HCT116 (cell line): ENCODE results near the gene PCDH1. TPM values are rescaled to one million over a fixed set of nuclear protein-coding genes. Genes with fewer than 3 reads are reported as not detected.

Source experiments
- ATAC-seq: fragments of 200-7000 bp; cut with Tn5 transposase; 2 replicates; pipeline ENCODE4 v1.9.1; 2020; ENCODE audit warnings: mild to moderate bottlenecking, moderate library complexity
- BruUV-seq: library from RNA; stranded (reverse); fragments of 400-500 nt; replicated peaks from 2 replicates; lab custom pipeline; 2021; lab: Mats Ljungman, UMichigan
- CTCF ChIA-PET: fragments of 300-600 bp; sonication (Branson Sonifier 250); formaldehyde crosslinking; loops from one replicate; lab custom pipeline; 2021; ENCODE audit warnings: antibody characterized with exemption; lab: Charles Lee
- POLR2A ChIA-PET: fragments of 300-600, 350-600 bp; sonication (Branson Sonifier 250); formaldehyde crosslinking; loops from one replicate; lab custom pipeline; 2021; ENCODE audit warnings: antibody characterized with exemption; lab: Charles Lee
- RAD21 ChIA-PET, 2 experiments: fragments of 300-600 bp; sonication (Branson Sonifier 250); formaldehyde crosslinking; loops; one replicate each; lab custom pipeline; 2023; ENCODE audit warnings: low total read pairs in 2 of 2; ENCODE audit not compliant: uncharacterized antibody in 2 of 2, unreplicated experiment in 2 of 2, low non-redundant PET in 1 of 2; lab: Charles Lee
- DNase-seq: peaks from one replicate; pipeline ENCODE4 v3.0.0-alpha.2; 2010; ENCODE audit warnings: low read depth, low spot score
- H2AFZ ChIP-seq: fragments of 200-600 bp; shearing (Covaris generic), sonication (generic); 2 replicates; pipeline ENCODE4 v1.6.1; 2017; ENCODE audit warnings: low read depth, mixed run types, mixed read lengths, antibody characterized with exemption, low read length; ENCODE audit not compliant: poor library complexity, severe bottlenecking
- H3K27ac ChIP-seq: 2 replicates; pipeline ENCODE4 v1.5.1; 2012; ENCODE audit warnings: low read depth, low read length
- H3K27me3 ChIP-seq: fragments of 200-600 bp; sonication (generic); 2 replicates; pipeline ENCODE4 v1.6.1; 2016; ENCODE audit warnings: mixed run types, low read length, mixed read lengths; ENCODE audit not compliant: insufficient read depth
- H3K36me3 ChIP-seq, 2 experiments: fragments of 200-500 bp in 1 of 2; fragments of 200-600 bp in 1 of 2; sonication (Bioruptor generic) in 1 of 2; sonication (generic) in 1 of 2; 2 replicates each; pipeline versions ENCODE4 v1.5.1 to v1.6.1; 2014 to 2016; ENCODE audit warnings: low read length in 2 of 2, inconsistent platforms in 1 of 2, mixed read lengths in 1 of 2, mixed run types in 1 of 2; ENCODE audit not compliant: insufficient read depth in 2 of 2, control insufficient read depth in 1 of 2
- H3K4me1 ChIP-seq, 2 experiments: fragments of 200-600 bp in 1 of 2; sonication (generic) in 1 of 2; 2 replicates each; pipeline versions ENCODE4 v1.5.1 to v1.6.1; 2012 to 2017; ENCODE audit warnings: low read length in 2 of 2, inconsistent platforms in 1 of 2, mild to moderate bottlenecking in 1 of 2, mixed read lengths in 1 of 2, mixed run types in 1 of 2, moderate library complexity in 1 of 2; ENCODE audit not compliant: insufficient read depth in 2 of 2, control insufficient read depth in 1 of 2
- H3K4me2 ChIP-seq: fragments of 200-600 bp; sonication (generic); 2 replicates; pipeline ENCODE4 v1.6.1; 2017; ENCODE audit warnings: mixed run types, low read length, mixed read lengths
- H3K4me3 ChIP-seq, 2 experiments: fragments of 200-600 bp in 1 of 2; sonication (generic) in 1 of 2; replicated peaks in 1 of 2; 2 replicates each; pipeline ENCODE4 v1.5.1; 2011 to 2016; ENCODE audit warnings: low read length in 2 of 2, control low read depth in 1 of 2, low read depth in 1 of 2, mild to moderate bottlenecking in 1 of 2, mixed read lengths in 1 of 2, mixed run types in 1 of 2
- H3K79me2 ChIP-seq: fragments of 200-600 bp; sonication (generic); 2 replicates; pipeline ENCODE4 v1.6.1; 2017; ENCODE audit warnings: mild to moderate bottlenecking, mixed run types, low read length, moderate library complexity, mixed read lengths; ENCODE audit not compliant: insufficient read depth
- H3K9ac ChIP-seq: fragments of 200-600 bp; sonication (generic); 2 replicates; pipeline ENCODE4 v1.6.1; 2016; ENCODE audit warnings: low read length, mixed read lengths
- H3K9me2 ChIP-seq: fragments of 200-600 bp; sonication (generic), shearing (Covaris generic); 2 replicates; pipeline ENCODE4 v1.6.1; 2017; ENCODE audit warnings: mixed run types, mild to moderate bottlenecking, moderate library complexity; ENCODE audit not compliant: insufficient read depth
- H3K9me3 ChIP-seq, 2 experiments: fragments of 200-500 bp in 1 of 2; fragments of 200-600 bp in 1 of 2; sonication (Bioruptor generic) in 1 of 2; sonication (generic) in 1 of 2; 2 replicates each; pipeline ENCODE4 v1.6.1; 2014 to 2017; ENCODE audit warnings: low read length in 2 of 2, mixed read lengths in 2 of 2, inconsistent platforms in 1 of 2, low read depth in 1 of 2, mild to moderate bottlenecking in 1 of 2, mixed run types in 1 of 2, moderate library complexity in 1 of 2; ENCODE audit not compliant: control insufficient read depth in 1 of 2, insufficient read depth in 1 of 2
- H4K20me1 ChIP-seq: fragments of 200-600 bp; sonication (generic), shearing (Covaris generic); 2 replicates; pipeline ENCODE4 v1.6.1; 2017; ENCODE audit warnings: mixed run types, mild to moderate bottlenecking, moderate library complexity; ENCODE audit not compliant: insufficient read depth
- ATF3 ChIP-seq: IDR thresholded peaks from 2 replicates; pipeline ENCODE4 v1.6.1; 2012
- CBX3 ChIP-seq: IDR thresholded peaks from 2 replicates; pipeline ENCODE4 v1.6.1; 2012; ENCODE audit warnings: low read depth
- CEBPB ChIP-seq: IDR thresholded peaks from 2 replicates; pipeline ENCODE4 v1.6.1; 2012; ENCODE audit warnings: low read depth
- CTCF ChIP-seq, 3 experiments: fragments of 200-600 bp in 1 of 3; sonication (generic) in 1 of 3; IDR thresholded peaks in 2 of 3; conservative IDR thresholded peaks in 1 of 3; 2 replicates each; pipeline ENCODE4 v1.5.1; 2012 to 2017; ENCODE audit warnings: low read depth in 2 of 3, low read length in 2 of 3, antibody characterized with exemption in 1 of 3, borderline replicate concordance in 1 of 3, control low read depth in 1 of 3, mild to moderate bottlenecking in 1 of 3, mixed read lengths in 1 of 3, mixed run types in 1 of 3, moderate library complexity in 1 of 3; ENCODE audit not compliant: insufficient read depth in 1 of 3
- EGR1 ChIP-seq: IDR thresholded peaks from 2 replicates; pipeline ENCODE4 v1.6.1; 2012; ENCODE audit warnings: low read depth
- ELF1 ChIP-seq: IDR thresholded peaks from 2 replicates; pipeline ENCODE4 v1.6.1; 2012; ENCODE audit warnings: low read depth, borderline replicate concordance
- EZH2phosphoT487 ChIP-seq: fragments of 200-600 bp; IDR thresholded peaks from 2 replicates; pipeline ENCODE4 v1.6.1; 2018; ENCODE audit warnings: antibody characterized with exemption, borderline replicate concordance
- FOSL1 ChIP-seq: IDR thresholded peaks from 2 replicates; pipeline ENCODE4 v1.6.1; 2012; ENCODE audit warnings: low read depth
- MAX ChIP-seq: IDR thresholded peaks from 2 replicates; pipeline ENCODE4 v1.6.1; 2012
- POLR2A ChIP-seq: IDR thresholded peaks from 2 replicates; pipeline ENCODE4 v1.7.0; 2011; ENCODE audit warnings: borderline replicate concordance; ENCODE audit not compliant: insufficient read depth, insufficient read length; ENCODE audit errors: extremely low read depth
- RAD21 ChIP-seq: IDR thresholded peaks from 2 replicates; pipeline ENCODE4 v1.6.1; 2012; ENCODE audit warnings: low read depth, mild to moderate bottlenecking
- REST ChIP-seq: IDR thresholded peaks from 2 replicates; pipeline ENCODE4 v1.6.1; 2012; ENCODE audit warnings: low read depth
- SP1 ChIP-seq: IDR thresholded peaks from 2 replicates; pipeline ENCODE4 v1.6.1; 2012; ENCODE audit warnings: low read depth
- TCF7L2 ChIP-seq: IDR thresholded peaks from 2 replicates; pipeline ENCODE4 v1.7.0; 2011; ENCODE audit warnings: borderline replicate concordance, inconsistent platforms; ENCODE audit not compliant: insufficient read depth, insufficient read length; ENCODE audit errors: extremely low read depth
- YY1 ChIP-seq: IDR thresholded peaks from 2 replicates; pipeline ENCODE4 v1.6.1; 2011; ENCODE audit warnings: low read length, low read depth, moderate library complexity, mild to moderate bottlenecking; ENCODE audit not compliant: insufficient replicate concordance; ENCODE audit errors: extremely low read depth
- ZBTB33 ChIP-seq: IDR thresholded peaks from 2 replicates; pipeline ENCODE4 v1.6.1; 2011; ENCODE audit warnings: mild to moderate bottlenecking, low read length, moderate library complexity; ENCODE audit not compliant: insufficient replicate concordance; ENCODE audit errors: extremely low read depth
- ZFX ChIP-seq: fragments of 450-650 bp; IDR thresholded peaks from 2 replicates; pipeline ENCODE4 v1.6.1; 2017
- intact Hi-C: fragments of 100-400 bp; cut with micrococcal nuclease; formaldehyde crosslinking; loops from 2 replicates; pipeline ENCODE4 v1.10.0; 2022
- total RNA-seq: library from RNA; stranded (reverse); gene quantifications from one replicate; pipeline ENCODE4 v1.2.1, GENCODE V29; 2021; ENCODE audit not compliant: unreplicated experiment

Gene PCDH1
- total RNA-seq, 1 experiment from 2014 or later = 24.2 TPM

- Histone ChIP-seq H3K9me3 (no peaks in the 10 kb centered on the region), H3K4me3 (no peak overlapping the region), H3K4me1 (peaks cover 0 to 7% of the 10 kb centered on the region in 2 experiments; a peak in 1 of 4 replicates), H4K20me1 (no peaks in the 10 kb centered on the region), H3K27ac (no peak overlapping the region), H3K4me2 (no peak overlapping the region), H3K36me3 (no peaks in the 10 kb centered on the region), H3K9me2 (no peaks in the 10 kb centered on the region), H3K9ac (no peak overlapping the region), H3K79me2 (no peaks in the 10 kb centered on the region), H2AFZ (no peak overlapping the region), H3K27me3 (no peaks in the 10 kb centered on the region)
- ChIA-PET CTCF (no interaction called here), RAD21 (no interaction called here), POLR2A (no interaction called here)
- intact Hi-C loops = no loop called here
- no peak for TF ChIP-seq POLR2A
- TF ChIP-seq EZH2phosphoT487 = no peak
- no peak for TF ChIP-seq CTCF (IDR thresholded peaks at IDR 0.05 in 2 of 3, conservative IDR thresholded peaks at IDR 0.05 in 1 of 3; ENCODE audit: borderline replicate concordance in 1 of 3, insufficient read depth in 1 of 3, low read depth in 2 of 3, low read length in 2 of 3)
- TF ChIP-seq CBX3 = no peak
- no peak for TF ChIP-seq ELF1
- TF ChIP-seq ATF3 = no peak
- no peak for TF ChIP-seq FOSL1
- TF ChIP-seq RAD21 = no peak
- no peak for TF ChIP-seq CEBPB
- TF ChIP-seq SP1 = no peak
- TF ChIP-seq MAX = no peak
- no peak for TF ChIP-seq REST
- no peak for TF ChIP-seq TCF7L2
- no peak for TF ChIP-seq ZFX
- no peak for TF ChIP-seq EGR1
- no peak for TF ChIP-seq ZBTB33
- TF ChIP-seq YY1 = no peak
- DNase-seq (no peak), ATAC-seq (no peak)
- BruUV-seq = no TSS peak
These were observed 32.1 kb upstream of the PCDH1 start for GRCh38 chr5:141910271-141910673.
